ENCODE results near the gene MTG2.

- TF ChIP-seq ZNF8 (CRISPR knock-in tag; IDR thresholded peaks at IDR 0.05) (no peak), CREB5 (CRISPR knock-in tag; IDR thresholded peaks at IDR 0.05; ENCODE audit: low read depth) (no peak), ZNF565 (CRISPR knock-in tag; conservative IDR thresholded peaks at IDR 0.05; ENCODE audit: low read depth) (no peak), CSRNP3 (CRISPR knock-in tag; IDR thresholded peaks at IDR 0.05) (no peak), POU6F1 (CRISPR knock-in tag; IDR thresholded peaks at IDR 0.05; ENCODE audit: borderline replicate concordance, low read depth) (no peak), PATZ1 (CRISPR knock-in tag; IDR thresholded peaks at IDR 0.05; ENCODE audit: borderline replicate concordance) (no peak), ZFP30 (CRISPR knock-in tag; IDR thresholded peaks at IDR 0.05) (no peak), TCF4 (CRISPR knock-in tag; IDR thresholded peaks at IDR 0.05; ENCODE audit: borderline replicate concordance) (no peak), GLIS3 (CRISPR knock-in tag; IDR thresholded peaks at IDR 0.05) (no peak), CSDC2 (CRISPR knock-in tag; IDR thresholded peaks at IDR 0.05) (no peak), ZFP3 (CRISPR knock-in tag; IDR thresholded peaks at IDR 0.05) (no peak)
Measured at GRCh38 chr20:62168890-62169435, 13.9 kb upstream of the MTG2 start.
